GM12874 (cell line): ENCODE measurements around the gene IPO11.

Source experiments
- TF ChIP-seq, protein P1 (sequence below): IDR thresholded peaks from 2 replicates; pipeline ENCODE4 v1.5.1; 2011; ENCODE audit warnings: low read depth, mild to moderate bottlenecking, control low read depth, low read length, moderate library complexity; ENCODE audit not compliant: insufficient read depth

The IPO11 gene

GRCh38 chr5:62522811-62523210, 110.2 kb downstream of the IPO11 start:
- TF ChIP-seq, protein P1, sequence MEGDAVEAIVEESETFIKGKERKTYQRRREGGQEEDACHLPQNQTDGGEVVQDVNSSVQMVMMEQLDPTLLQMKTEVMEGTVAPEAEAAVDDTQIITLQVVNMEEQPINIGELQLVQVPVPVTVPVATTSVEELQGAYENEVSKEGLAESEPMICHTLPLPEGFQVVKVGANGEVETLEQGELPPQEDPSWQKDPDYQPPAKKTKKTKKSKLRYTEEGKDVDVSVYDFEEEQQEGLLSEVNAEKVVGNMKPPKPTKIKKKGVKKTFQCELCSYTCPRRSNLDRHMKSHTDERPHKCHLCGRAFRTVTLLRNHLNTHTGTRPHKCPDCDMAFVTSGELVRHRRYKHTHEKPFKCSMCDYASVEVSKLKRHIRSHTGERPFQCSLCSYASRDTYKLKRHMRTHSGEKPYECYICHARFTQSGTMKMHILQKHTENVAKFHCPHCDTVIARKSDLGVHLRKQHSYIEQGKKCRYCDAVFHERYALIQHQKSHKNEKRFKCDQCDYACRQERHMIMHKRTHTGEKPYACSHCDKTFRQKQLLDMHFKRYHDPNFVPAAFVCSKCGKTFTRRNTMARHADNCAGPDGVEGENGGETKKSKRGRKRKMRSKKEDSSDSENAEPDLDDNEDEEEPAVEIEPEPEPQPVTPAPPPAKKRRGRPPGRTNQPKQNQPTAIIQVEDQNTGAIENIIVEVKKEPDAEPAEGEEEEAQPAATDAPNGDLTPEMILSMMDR, result no peak

DNA sequence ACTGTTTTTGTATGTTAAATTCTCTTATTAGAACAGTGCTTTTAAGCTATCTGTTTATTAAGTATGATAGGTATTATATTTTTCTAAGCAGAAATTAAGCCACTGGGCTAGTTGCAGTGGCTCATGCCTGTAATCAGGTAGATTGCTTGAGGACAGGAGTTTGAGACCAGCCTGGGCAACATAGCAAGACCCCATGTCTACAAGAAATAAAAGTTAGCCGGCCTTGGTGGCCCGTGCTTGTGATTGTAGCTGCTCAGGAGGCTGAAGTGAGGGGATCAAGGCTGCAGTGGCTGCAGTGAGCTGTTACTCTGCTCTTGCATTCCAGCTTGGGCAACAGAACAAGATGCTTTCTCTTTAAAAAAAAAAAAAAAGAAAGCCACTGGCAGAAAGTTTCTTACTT, 121.0 kb downstream of the IPO11 start:
- TF ChIP-seq, protein P1, result no peak

- TF ChIP-seq, protein P1, result no peak
Measured at GRCh38 chr5:62534461-62535236, 122.1 kb downstream of the IPO11 start.

DNA sequence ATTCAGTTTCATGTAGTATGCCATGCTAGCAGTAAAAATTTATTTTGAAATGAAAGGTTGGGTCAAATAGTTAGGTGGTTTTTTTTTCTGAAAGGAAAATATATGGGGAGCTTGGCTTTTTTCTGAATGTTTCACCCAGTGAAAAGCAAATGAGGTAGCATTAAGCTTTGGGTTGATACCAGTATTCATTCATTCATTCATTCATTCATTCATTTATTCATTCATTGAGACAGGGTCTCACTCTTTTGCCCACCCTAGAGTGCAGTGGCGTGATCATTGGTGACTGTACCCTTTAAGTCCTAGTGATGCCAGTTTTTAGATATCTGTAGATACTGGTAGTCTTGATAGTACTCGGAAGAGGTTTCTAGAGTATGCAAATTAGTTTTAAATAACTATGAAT, 123.7 kb downstream of the IPO11 start:
- TF ChIP-seq, protein P1, result no peak

DNA sequence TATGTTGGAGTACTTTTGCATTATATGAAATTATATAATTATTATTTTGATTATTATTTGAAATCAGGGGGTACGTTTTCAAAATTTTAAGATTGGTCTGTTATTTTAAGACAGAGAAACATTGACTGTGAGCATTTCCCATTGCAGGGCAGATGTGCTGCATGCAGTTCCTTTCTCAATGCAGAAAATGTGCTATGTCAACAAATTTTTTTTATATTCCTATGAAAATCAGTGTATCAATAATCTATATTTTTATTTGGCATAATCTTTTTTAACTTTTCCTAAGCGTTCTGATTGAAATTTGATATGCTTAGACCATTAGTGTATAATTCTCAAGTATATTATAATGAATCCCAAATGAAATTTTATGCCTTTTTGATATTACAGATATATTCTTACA, 124.2 kb downstream of the IPO11 start:
- TF ChIP-seq, protein P1, result no peak

DNA sequence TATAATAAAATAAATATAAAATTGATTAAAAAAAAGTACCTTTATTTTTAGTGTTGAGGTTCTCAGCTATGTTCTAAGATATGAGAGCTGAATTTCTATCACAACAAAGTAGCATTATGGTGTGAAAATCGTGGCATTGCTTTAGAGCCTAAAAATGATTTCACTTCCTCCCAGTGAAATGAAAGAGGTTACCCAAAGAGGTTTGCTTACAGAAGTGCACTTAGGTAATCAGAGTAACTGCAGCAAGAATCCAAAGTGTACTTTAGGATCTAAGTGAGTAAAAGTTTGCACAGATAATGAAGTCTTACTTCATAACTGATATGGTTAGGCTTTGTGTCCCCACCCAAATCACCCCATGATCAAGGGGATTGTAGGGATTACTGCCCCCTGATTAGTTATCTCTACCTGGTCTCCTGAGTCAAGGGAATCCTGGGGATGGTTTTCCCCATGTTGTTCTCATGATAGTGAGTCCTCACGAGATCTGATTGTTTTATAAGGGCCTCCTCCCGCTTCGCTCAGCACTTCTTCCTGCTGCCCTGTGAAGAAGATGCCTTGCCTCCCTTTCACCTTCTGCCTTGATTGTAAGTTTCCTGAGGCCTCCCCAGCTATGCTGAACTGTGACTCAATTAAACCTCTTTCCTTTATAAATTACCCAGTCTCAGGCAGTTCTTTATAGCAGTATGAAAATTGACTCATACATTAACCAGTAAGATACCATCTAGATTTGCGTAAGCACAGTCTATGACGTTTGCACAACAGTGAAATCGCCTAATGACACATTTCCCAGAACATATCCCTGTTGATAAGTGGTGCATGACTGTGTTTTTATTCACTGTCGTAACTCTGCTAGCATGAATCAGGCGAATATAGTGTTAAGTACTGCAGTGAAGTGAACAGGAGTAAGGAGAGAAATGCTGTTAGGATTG, 125.7 kb downstream of the IPO11 start:
- TF ChIP-seq, protein P1, result no peak

DNA sequence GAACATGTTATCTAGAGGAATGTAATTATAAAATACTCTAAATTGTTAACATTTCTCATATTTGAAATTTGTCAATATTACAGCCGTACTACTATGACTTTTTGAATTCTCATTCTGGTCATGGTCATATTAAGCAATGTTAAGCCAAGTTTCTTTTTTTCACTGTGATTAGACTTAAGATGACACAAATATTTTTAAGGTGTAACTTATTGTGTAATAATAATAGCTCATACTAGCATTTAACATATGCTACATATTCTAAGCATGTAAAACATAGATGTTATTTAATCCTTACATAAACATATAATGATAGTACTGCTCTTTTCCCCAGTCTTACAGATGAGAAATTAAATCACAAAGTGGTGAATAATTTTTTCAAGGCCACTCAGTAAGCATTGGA, 130.2 kb downstream of the IPO11 start:
- TF ChIP-seq, protein P1, result no peak
